HepG2 (cell line): ENCODE results near the gene CCDC170. TPM values are rescaled to one million over a fixed set of nuclear protein-coding genes. Genes with fewer than 3 reads are reported as not detected.

Source experiments
- CENPX ChIP-seq: sonication (generic); formaldehyde crosslinking; IDR thresholded peaks from 2 replicates; pipeline ENCODE4 v1.9.0; 2021; ENCODE audit warnings: mild to moderate bottlenecking, missing genetic modification reagents, moderate library complexity
- PATZ1 ChIP-seq: sonication (generic); formaldehyde crosslinking; IDR thresholded peaks from 2 replicates; pipeline ENCODE4 v1.4.0; 2020; ENCODE audit warnings: missing genetic modification reagents
- PRDM4 ChIP-seq: sonication (generic); formaldehyde crosslinking; IDR thresholded peaks from 2 replicates; pipeline ENCODE4 v1.9.0; 2021; ENCODE audit warnings: missing genetic modification reagents, borderline replicate concordance
- PRPF4 ChIP-seq: fragments of 200-400 bp; formaldehyde crosslinking; IDR thresholded peaks from 2 replicates; pipeline ENCODE4 v1.6.1; 2016; ENCODE audit warnings: low read length, low read depth; ENCODE audit not compliant: poor library complexity, severe bottlenecking
- RFXAP ChIP-seq: sonication (generic); formaldehyde crosslinking; IDR thresholded peaks from 2 replicates; pipeline ENCODE4 v1.4.0; 2020; ENCODE audit warnings: missing genetic modification reagents, borderline replicate concordance
- SMAD9 ChIP-seq: sonication (generic); formaldehyde crosslinking; IDR thresholded peaks from 2 replicates; pipeline ENCODE4 v1.5.1; 2020; ENCODE audit warnings: mild to moderate bottlenecking, missing genetic modification reagents
- SP140L ChIP-seq: sonication (generic); formaldehyde crosslinking; IDR thresholded peaks from 2 replicates; pipeline ENCODE4 v1.4.0; 2020; ENCODE audit warnings: missing genetic modification reagents, borderline replicate concordance
- STAG1 ChIP-seq: sonication (generic); formaldehyde crosslinking; IDR thresholded peaks from 2 replicates; pipeline ENCODE4 v1.4.0; 2020; ENCODE audit warnings: missing genetic modification reagents
- THAP9 ChIP-seq: sonication (generic); formaldehyde crosslinking; IDR thresholded peaks from 2 replicates; pipeline ENCODE4; 2020; ENCODE audit warnings: missing genetic modification reagents, mild to moderate bottlenecking, borderline replicate concordance
- ZNF33B ChIP-seq: sonication (generic); formaldehyde crosslinking; IDR thresholded peaks from 2 replicates; pipeline ENCODE4 v1.5.1; 2020; ENCODE audit warnings: mild to moderate bottlenecking, missing genetic modification reagents
- polyA plus RNA-seq, 8 experiments: library from polyadenylated mRNA; depleted of rRNA in 3 of 8; stranded (reverse) in 7 of 8; unstranded in 1 of 8; fragments of >200 nt; fragmentation: Illumina TruSeq in 4 of 8; extraction: Trizol in 4 of 8; gene quantifications; 2 replicates each; pipeline versions ENCODE4 v1.2.1 to v1.2.3, GENCODE V29; 2011 to 2016; ENCODE audit warnings: low read depth in 4 of 8, missing spikeins in 1 of 8, mixed read lengths in 1 of 8; ENCODE audit not compliant: insufficient read depth in 1 of 8
- total RNA-seq, 5 experiments: library from RNA; depleted of rRNA; stranded (reverse); fragments of >200 nt; fragmentation: Illumina TruSeq; extraction: Trizol; gene quantifications; 2 replicates each; pipeline ENCODE4 v1.2.3, GENCODE V29; 2016; ENCODE audit warnings: low read depth in 1 of 5

The CCDC170 gene
- total and polyA plus RNA-seq, 2 of the 13 experiments (the other 11 are each of a cell fraction or from before 2014, with no cell fraction given) = 0.90 to 5.1 TPM

GRCh38 chr6:151478670-151479069 is 15.1 kb upstream of the CCDC170 start (continued):
- TF ChIP-seq ZNF33B (no peak), SMAD9 (no peak), PRPF4 (no peak), THAP9 (CRISPR knock-in tag) (no peak), PRDM4 (CRISPR knock-in tag) (no peak), RFXAP (CRISPR knock-in tag) (no peak), CENPX (no peak), SP140L (CRISPR knock-in tag) (no peak), PATZ1 (CRISPR knock-in tag) (no peak), STAG1 (CRISPR knock-in tag) (no peak)
